HepG2 (cell line): Measurements from ENCODE around the gene AGER. TPM values are rescaled to one million over a fixed set of nuclear protein-coding genes. Genes with fewer than 3 reads are reported as not detected.
A peak's percentile ranks its signal among the peaks of the same experiment; 100 is the strongest.

Experiments
- ARID2 ChIP-seq: sonication (generic); formaldehyde crosslinking; IDR thresholded peaks from 2 replicates; pipeline ENCODE4 v1.8.1; 2022; ENCODE audit warnings: mild to moderate bottlenecking, missing genetic modification reagents, borderline replicate concordance
- ARID3A ChIP-seq: IDR thresholded peaks from 2 replicates; pipeline ENCODE4 v1.6.1; 2012; ENCODE audit warnings: low read depth, low read length, improper control_type of control experiment
- CBFB ChIP-seq: sonication (generic); formaldehyde crosslinking; IDR thresholded peaks from 2 replicates; pipeline ENCODE4 v1.4.0; 2020; ENCODE audit warnings: missing genetic modification reagents
- CERS6 ChIP-seq: sonication (generic); formaldehyde crosslinking; IDR thresholded peaks from 2 replicates; pipeline ENCODE4 v1.5.0; 2020; ENCODE audit warnings: missing genetic modification reagents
- CREB1 ChIP-seq, 2 experiments: fragments of 450-650 bp in 1 of 2; IDR thresholded peaks; 2 replicates each; pipeline ENCODE4 v1.6.1; 2016 to 2017; ENCODE audit warnings: control low read depth in 1 of 2, mild to moderate bottlenecking in 1 of 2, missing compliant biosample characterization in 1 of 2, missing genetic modification characterization in 1 of 2
- CREB3 ChIP-seq: sonication (generic); formaldehyde crosslinking; IDR thresholded peaks from 2 replicates; pipeline ENCODE4 v1.5.0; 2020; ENCODE audit warnings: missing genetic modification reagents
- CREM ChIP-seq, 2 experiments: sonication (generic) in 1 of 2; formaldehyde crosslinking in 1 of 2; IDR thresholded peaks; 2 replicates each; pipeline versions ENCODE4 v1.4.0 to v1.6.1; 2016 to 2020; ENCODE audit warnings: antibody characterized with exemption in 1 of 2, mild to moderate bottlenecking in 1 of 2, missing genetic modification reagents in 1 of 2
- IKZF5 ChIP-seq: IDR thresholded peaks from 2 replicates; pipeline ENCODE4 v1.6.1; 2018; ENCODE audit warnings: missing genetic modification reagents, mild to moderate bottlenecking, missing compliant biosample characterization
- KDM2A ChIP-seq: sonication (generic); formaldehyde crosslinking; IDR thresholded peaks from 2 replicates; pipeline ENCODE4 v1.4.0; 2020; ENCODE audit warnings: low read depth, missing genetic modification reagents, borderline replicate concordance
- KLF13 ChIP-seq: sonication (generic); formaldehyde crosslinking; IDR thresholded peaks from 2 replicates; pipeline ENCODE4 v1.4.0; 2020; ENCODE audit warnings: mild to moderate bottlenecking, missing genetic modification reagents
- SKIL ChIP-seq: sonication (generic); formaldehyde crosslinking; IDR thresholded peaks from 2 replicates; pipeline ENCODE4 v1.8.0; 2022; ENCODE audit warnings: missing genetic modification reagents, mild to moderate bottlenecking, moderate library complexity, borderline replicate concordance
- SP5 ChIP-seq: IDR thresholded peaks from 2 replicates; pipeline ENCODE4 v1.6.1; 2016; ENCODE audit warnings: low read depth, borderline replicate concordance
- TMF1 ChIP-seq: sonication (generic); formaldehyde crosslinking; IDR thresholded peaks from 2 replicates; pipeline ENCODE4 v1.8.1; 2022; ENCODE audit warnings: low read depth, missing genetic modification reagents
- ZBTB49 ChIP-seq: sonication (generic); formaldehyde crosslinking; IDR thresholded peaks from 2 replicates; pipeline ENCODE4 v1.4.0; 2020; ENCODE audit warnings: missing genetic modification reagents, borderline replicate concordance
- ZNF253 ChIP-seq: sonication (generic); formaldehyde crosslinking; IDR thresholded peaks from 2 replicates; pipeline ENCODE4 v1.8.0; 2022; ENCODE audit warnings: mild to moderate bottlenecking, missing genetic modification reagents, borderline replicate concordance
- ZNF607 ChIP-seq: sonication (generic); formaldehyde crosslinking; IDR thresholded peaks from 2 replicates; pipeline ENCODE4 v1.5.1; 2020; ENCODE audit warnings: missing genetic modification reagents, mild to moderate bottlenecking, borderline replicate concordance
- ZNF670 ChIP-seq: sonication (generic); formaldehyde crosslinking; IDR thresholded peaks from 2 replicates; pipeline ENCODE4 v1.8.0; 2022; ENCODE audit warnings: mild to moderate bottlenecking, missing genetic modification reagents, borderline replicate concordance
- ZZZ3 ChIP-seq: sonication (generic); formaldehyde crosslinking; IDR thresholded peaks from 2 replicates; pipeline ENCODE4 v1.4.0; 2020; ENCODE audit warnings: missing genetic modification reagents, mild to moderate bottlenecking, borderline replicate concordance
- polyA plus RNA-seq, 8 experiments: library from polyadenylated mRNA; depleted of rRNA in 3 of 8; stranded (reverse) in 7 of 8; unstranded in 1 of 8; fragments of >200 nt; fragmentation: Illumina TruSeq in 4 of 8; extraction: Trizol in 4 of 8; gene quantifications; 2 replicates each; pipeline versions ENCODE4 v1.2.1 to v1.2.3, GENCODE V29; 2011 to 2016; ENCODE audit warnings: low read depth in 4 of 8, missing spikeins in 1 of 8, mixed read lengths in 1 of 8; ENCODE audit not compliant: insufficient read depth in 1 of 8
- total RNA-seq, 5 experiments: library from RNA; depleted of rRNA; stranded (reverse); fragments of >200 nt; fragmentation: Illumina TruSeq; extraction: Trizol; gene quantifications; 2 replicates each; pipeline ENCODE4 v1.2.3, GENCODE V29; 2016; ENCODE audit warnings: low read depth in 1 of 5

Gene AGER
- total and polyA plus RNA-seq, 2 of the 13 experiments (the other 11 are each of a cell fraction or from before 2014, with no cell fraction given), result 1.9 to 5.1 TPM

- no peak for TF ChIP-seq ZZZ3 (CRISPR knock-in tag)
- TF ChIP-seq SP5 (CRISPR knock-in tag), result peak; percentile 75; the same call in 1 of the 2 replicates
- 0 out of 2 replicates have a peak, but pooled peaks have one; percentile 75 for TF ChIP-seq IKZF5 (CRISPR knock-in tag)
- no peak for TF ChIP-seq CREM (IDR thresholded peaks at IDR 0.05)
- no peak for TF ChIP-seq CREM (CRISPR knock-in tag; IDR thresholded peaks at IDR 0.05)
- TF ChIP-seq ZNF670, result no peak
- TF ChIP-seq ZNF253 (CRISPR knock-in tag), result no peak
- TF ChIP-seq ARID3A, result peak; percentile 17; the same call in 1 of the 2 replicates
- TF ChIP-seq ARID2 (CRISPR knock-in tag), result 0 out of 2 replicates have a peak, but pooled peaks have one; percentile 82
- no peak for TF ChIP-seq SKIL (CRISPR knock-in tag)
- no peak; the same call in 1 of the 2 replicates for TF ChIP-seq ZNF607 (CRISPR knock-in tag)
- TF ChIP-seq CERS6 (CRISPR knock-in tag), result no peak
- TF ChIP-seq TMF1, result no peak
- no peak for TF ChIP-seq KLF13 (CRISPR knock-in tag)
- no peak for TF ChIP-seq ZBTB49 (CRISPR knock-in tag)
- no peak for TF ChIP-seq KDM2A (CRISPR knock-in tag)
- no peak for TF ChIP-seq CREB3 (CRISPR knock-in tag)
- TF ChIP-seq CREB1 (IDR thresholded peaks at IDR 0.05), result no peak
- TF ChIP-seq CREB1 (CRISPR knock-in tag; IDR thresholded peaks at IDR 0.05), result no peak; the same call in 1 of the 2 replicates
- peak; percentile 38; the same call in 1 of the 2 replicates for TF ChIP-seq CBFB (CRISPR knock-in tag)
Observed at GRCh38 chr6:32195652-32195901, 11.5 kb upstream of the AGER start (continued).
